ENCODE data around the gene RETNLB. TPM values are rescaled to one million over a fixed set of nuclear protein-coding genes. Genes with fewer than 3 reads are reported as not detected.

Gene RETNLB
- polyA plus RNA-seq, 1 of the 3 experiments (the other 2 are of a cell fraction), result not detected

DNA sequence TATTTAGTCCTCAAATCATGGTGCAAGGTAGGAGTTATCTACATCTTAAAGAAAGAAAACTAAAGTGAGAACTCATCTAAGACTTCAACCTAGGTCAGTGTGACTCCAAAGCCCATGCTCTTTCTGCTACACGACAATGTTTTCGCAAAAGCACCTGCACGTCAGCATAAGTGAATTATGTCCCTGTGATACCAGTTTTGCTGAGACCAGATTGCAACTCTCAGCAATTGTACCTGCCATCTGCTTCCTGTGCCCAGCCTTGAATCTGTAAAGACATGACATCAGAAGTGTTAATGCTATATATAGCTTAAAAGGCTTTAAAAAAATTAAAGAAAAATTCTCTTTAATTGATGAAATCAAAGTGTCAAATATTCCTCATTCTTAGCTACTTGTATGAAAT is 43.4 kb downstream of the RETNLB start:
- H2AFZ ChIP-seq (ENCODE audit: low read depth), result no peak overlapping the region
- no peaks in the 10 kb centered on the region for H3K27me3 ChIP-seq (ENCODE audit: insufficient read depth)
- H3K4me3 ChIP-seq (ENCODE audit: low read depth in 2 of 2, low read length in 1 of 2), result no peak overlapping the region
- no peak for TF ChIP-seq PBX3 (IDR thresholded peaks at IDR 0.05)
- no peak for TF ChIP-seq RCOR1 (IDR thresholded peaks at IDR 0.05; ENCODE audit: low read length)
- no peak for TF ChIP-seq POLR2AphosphoS5 (IDR thresholded peaks at IDR 0.05; ENCODE audit: low read depth, low read length)
- no peak for TF ChIP-seq RXRA (IDR thresholded peaks at IDR 0.05; ENCODE audit: borderline replicate concordance, low read depth)
- no peak for TF ChIP-seq RFX5 (IDR thresholded peaks at IDR 0.05; ENCODE audit: low read length)
- TF ChIP-seq EZH2phosphoT487 (IDR thresholded peaks at IDR 0.05; ENCODE audit: borderline replicate concordance, low read depth), result no peak
- no peak for TF ChIP-seq YY1 (IDR thresholded peaks at IDR 0.05; ENCODE audit: low read depth)
- TF ChIP-seq NFIC (IDR thresholded peaks at IDR 0.05; ENCODE audit: borderline replicate concordance), result no peak
- TF ChIP-seq FOXM1 (IDR thresholded peaks at IDR 0.05; ENCODE audit: low read depth), result no peak
- no peak for TF ChIP-seq FOXJ3 (CRISPR knock-in tag; IDR thresholded peaks at IDR 0.05)
- TF ChIP-seq ZBTB33 (IDR thresholded peaks at IDR 0.05; ENCODE audit: borderline replicate concordance, low read depth), result no peak
- no peak for TF ChIP-seq TEAD4 (IDR thresholded peaks at IDR 0.05; ENCODE audit: borderline replicate concordance, insufficient read depth)
- TF ChIP-seq NRF1 (IDR thresholded peaks at IDR 0.05; ENCODE audit: low read depth, low read length), result no peak
- no peak for TF ChIP-seq SMC3 (IDR thresholded peaks at IDR 0.05; ENCODE audit: low read depth, low read length)
- no peak for TF ChIP-seq CHD2 (IDR thresholded peaks at IDR 0.05; ENCODE audit: low read length, partially characterized antibody)
- no peak for TF ChIP-seq ELF1 (IDR thresholded peaks at IDR 0.05)
- TF ChIP-seq IRF3 (IDR thresholded peaks at IDR 0.05; ENCODE audit: low read depth, low read length), result no peak
- TF ChIP-seq GABPA (IDR thresholded peaks at IDR 0.05; ENCODE audit: low read depth), result no peak
- TF ChIP-seq RAD21 (IDR thresholded peaks at IDR 0.05; ENCODE audit: low read length), result no peak
- no peaks in the 10 kb centered on the region for H3K9me2 ChIP-seq
- H4K20me1 ChIP-seq (ENCODE audit: insufficient read depth), result no peaks in the 10 kb centered on the region
- peaks cover 0 to 8% of the 10 kb centered on the region in 2 experiments; a peak in 2 of 4 replicates for H3K4me1 ChIP-seq (ENCODE audit: control insufficient read depth in 1 of 2, insufficient read depth in 2 of 2, low read depth in 1 of 2, low read length in 1 of 2)
- no peak overlapping the region for H3K9ac ChIP-seq
- no peak overlapping the region for H3K27ac ChIP-seq (ENCODE audit: low read depth in 2 of 2, low read length in 1 of 2)
- H3K36me3 ChIP-seq (replicated peaks in 1 of 2; ENCODE audit: control insufficient read depth in 1 of 2, insufficient read depth in 2 of 2, low read length in 1 of 2), result no peaks in the 10 kb centered on the region
- no peaks in the 10 kb centered on the region for H3F3A ChIP-seq (replicated peaks; ENCODE audit: insufficient read depth)
- no peak overlapping the region for H3K4me2 ChIP-seq
- WGBS (ENCODE audit: low lambda C conversion rate), result 84% methylated on average over 3 of the region's 3 CpGs
- no peaks in the 10 kb centered on the region for H3K9me3 ChIP-seq
- DNase-seq, result no peak
- ChIA-PET CTCF (no interaction called here), POLR2A (no interaction called here)
- H3K79me2 ChIP-seq (ENCODE audit: insufficient read depth), result no peaks in the 10 kb centered on the region
